Neural cell (in vitro differentiated cells): ENCODE measurements around the gene MACIR. TPM values are rescaled to one million over a fixed set of nuclear protein-coding genes. Genes with fewer than 3 reads are reported as not detected.

Experiments
- H2AFZ ChIP-seq: fragments of 200-600, 300-800 bp; sonication (generic), shearing (Covaris generic); 2 replicates; pipeline ENCODE4 v1.6.0; 2014; ENCODE audit warnings: low read depth, mild to moderate bottlenecking, antibody characterized with exemption, low read length, moderate library complexity
- H3F3A ChIP-seq: fragments of 200-600 bp; shearing (Covaris generic); 2 replicates; pipeline ENCODE4 v1.6.1; 2016; ENCODE audit warnings: mild to moderate bottlenecking, moderate library complexity, mixed read lengths, antibody characterized with exemption, low read length; ENCODE audit not compliant: insufficient read depth, poor library complexity, severe bottlenecking
- H3K27ac ChIP-seq: fragments of 200-600, 300-800 bp; sonication (generic), shearing (Covaris generic); 2 replicates; pipeline ENCODE4 v1.5.1; 2014; ENCODE audit warnings: mild to moderate bottlenecking, low read length, moderate library complexity
- H3K27me3 ChIP-seq: fragments of 300-800, 200-600 bp; sonication (generic), shearing (Covaris generic); 2 replicates; pipeline ENCODE4 v1.6.0; 2014; ENCODE audit warnings: mild to moderate bottlenecking, low read depth, low read length, moderate library complexity; ENCODE audit not compliant: insufficient read depth
- H3K36me3 ChIP-seq: fragments of 300-800, 200-600 bp; sonication (generic), shearing (Covaris generic); 2 replicates; pipeline ENCODE4 v1.5.1; 2014; ENCODE audit warnings: mild to moderate bottlenecking, antibody characterized with exemption, low read length, moderate library complexity; ENCODE audit not compliant: insufficient read depth
- H3K4me2 ChIP-seq: fragments of 300-800, 200-600 bp; sonication (generic), shearing (Covaris generic); 2 replicates; pipeline ENCODE4 v1.6.0; 2014; ENCODE audit warnings: mild to moderate bottlenecking, low read length
- H3K4me3 ChIP-seq: fragments of 300-800, 200-600 bp; sonication (generic), shearing (Covaris generic); 2 replicates; pipeline ENCODE4 v1.5.1; 2014; ENCODE audit warnings: mild to moderate bottlenecking, low read length, moderate library complexity
- H3K79me2 ChIP-seq: fragments of 200-600 bp; shearing (Covaris generic); replicated peaks from 2 replicates; pipeline ENCODE4 v1.6.0; 2014; ENCODE audit warnings: mild to moderate bottlenecking, low read length, moderate library complexity; ENCODE audit not compliant: insufficient read depth
- H3K9ac ChIP-seq: fragments of 300-800, 200-600 bp; sonication (generic), shearing (Covaris generic); 2 replicates; pipeline ENCODE4 v1.6.1; 2016; ENCODE audit warnings: mild to moderate bottlenecking, low read length, mixed read lengths
- H3K9me2 ChIP-seq: fragments of 200-600 bp; shearing (Covaris generic); 2 replicates; pipeline ENCODE4 v1.6.1; 2016; ENCODE audit warnings: mild to moderate bottlenecking, low read length, mixed read lengths; ENCODE audit not compliant: insufficient read depth
- H3K9me3 ChIP-seq: fragments of 200-600, 300-800 bp; sonication (generic), shearing (Covaris generic); 2 replicates; pipeline ENCODE4 v1.6.1; 2016; ENCODE audit warnings: mild to moderate bottlenecking, mixed run types, low read length, moderate library complexity, mixed read lengths
- H4K20me1 ChIP-seq: fragments of 200-600 bp; shearing (Covaris generic); 2 replicates; pipeline ENCODE4 v1.6.1; 2016; ENCODE audit warnings: mild to moderate bottlenecking, mixed run types; ENCODE audit not compliant: insufficient read depth
- EP300 ChIP-seq: fragments of 450-650 bp; conservative IDR thresholded peaks from 2 replicates; pipeline ENCODE4 v1.6.1; 2014; ENCODE audit warnings: antibody characterized with exemption, mild to moderate bottlenecking, moderate library complexity; ENCODE audit not compliant: poor library complexity, severe bottlenecking
- EZH2 ChIP-seq: fragments of 200-600, 300-800 bp; shearing (Covaris generic), sonication (generic); IDR thresholded peaks from 2 replicates; pipeline ENCODE4 v1.6.1; 2014; ENCODE audit warnings: antibody characterized with exemption, low read length, borderline replicate concordance, mild to moderate bottlenecking; ENCODE audit not compliant: insufficient read depth, poor library complexity, severe bottlenecking
- MXI1 ChIP-seq: fragments of 450-650 bp; conservative IDR thresholded peaks from 2 replicates; pipeline ENCODE4 v1.6.1; 2014; ENCODE audit warnings: antibody characterized with exemption, mild to moderate bottlenecking; ENCODE audit not compliant: poor library complexity, severe bottlenecking
- POLR2AphosphoS5 ChIP-seq: IDR thresholded peaks from 2 replicates; pipeline ENCODE4 v1.6.1; 2012
- RAD21 ChIP-seq: fragments of 450-650 bp; conservative IDR thresholded peaks from 2 replicates; pipeline ENCODE4 v1.6.1; 2014; ENCODE audit warnings: antibody characterized with exemption, mild to moderate bottlenecking, moderate library complexity
- SMC3 ChIP-seq: fragments of 450-650 bp; conservative IDR thresholded peaks from 2 replicates; pipeline ENCODE4 v1.6.1; 2014; ENCODE audit warnings: antibody characterized with exemption, mild to moderate bottlenecking, moderate library complexity; ENCODE audit not compliant: poor library complexity
- TAF1 ChIP-seq: IDR thresholded peaks from 2 replicates; pipeline ENCODE4 v1.6.1; 2012; ENCODE audit warnings: low read depth
- polyA plus RNA-seq: library from polyadenylated mRNA; depleted of rRNA; stranded (reverse); fragments of >200 nt; gene quantifications from 2 replicates; pipeline ENCODE4 v1.2.3, GENCODE V29; 2014
- TF ChIP-seq, protein P1 (sequence below): fragments of 450-650 bp; IDR thresholded peaks from 2 replicates; pipeline ENCODE4 v1.5.1; 2014; ENCODE audit warnings: antibody characterized with exemption, mild to moderate bottlenecking, moderate library complexity; ENCODE audit not compliant: poor library complexity, severe bottlenecking
- TF ChIP-seq, protein P2 (sequence below): IDR thresholded peaks from 2 replicates; pipeline ENCODE4 v1.6.1; 2012; ENCODE audit warnings: borderline replicate concordance

MACIR gene
- polyA plus RNA-seq, 1 donor from 2014 or later: 34.8 TPM

DNA sequence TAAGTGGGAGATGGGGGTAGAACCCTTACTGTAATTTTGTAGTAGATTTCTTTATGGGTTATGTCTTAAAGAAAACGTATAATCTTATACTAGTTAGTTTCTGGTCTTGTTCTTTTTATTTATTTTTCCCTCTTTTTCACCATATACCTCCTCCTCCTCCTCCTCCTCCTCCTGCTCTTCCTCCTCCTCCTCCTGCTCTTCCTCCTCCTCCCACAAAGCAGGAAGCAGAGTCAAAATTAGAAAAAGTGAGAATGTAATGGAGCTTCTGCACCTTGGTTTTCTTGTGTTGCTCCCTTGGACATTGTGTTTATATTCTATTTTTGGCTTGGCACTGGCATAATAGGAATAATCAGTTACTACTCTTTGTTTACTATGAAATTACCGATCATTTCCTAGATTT lies 4.5 kb downstream of the MACIR start:
- no peaks in the 10 kb centered on the region for H3K27me3 ChIP-seq
- no peak overlapping the region for H2AFZ ChIP-seq
- no peaks in the 10 kb centered on the region for H3K9me2 ChIP-seq
- no peak overlapping the region for H3K9ac ChIP-seq
- H3F3A ChIP-seq: no peaks in the 10 kb centered on the region
- H3K36me3 ChIP-seq: no peaks in the 10 kb centered on the region
- H4K20me1 ChIP-seq: no peaks in the 10 kb centered on the region
- no peak overlapping the region for H3K4me2 ChIP-seq
- H3K27ac ChIP-seq: no peak overlapping the region
- TF ChIP-seq TAF1 (no peak), POLR2AphosphoS5 (no peak), RAD21 (no peak), SMC3 (no peak), EP300 (no peak), EZH2 (no peak), MXI1 (no peak)
- TF ChIP-seq, protein P1, sequence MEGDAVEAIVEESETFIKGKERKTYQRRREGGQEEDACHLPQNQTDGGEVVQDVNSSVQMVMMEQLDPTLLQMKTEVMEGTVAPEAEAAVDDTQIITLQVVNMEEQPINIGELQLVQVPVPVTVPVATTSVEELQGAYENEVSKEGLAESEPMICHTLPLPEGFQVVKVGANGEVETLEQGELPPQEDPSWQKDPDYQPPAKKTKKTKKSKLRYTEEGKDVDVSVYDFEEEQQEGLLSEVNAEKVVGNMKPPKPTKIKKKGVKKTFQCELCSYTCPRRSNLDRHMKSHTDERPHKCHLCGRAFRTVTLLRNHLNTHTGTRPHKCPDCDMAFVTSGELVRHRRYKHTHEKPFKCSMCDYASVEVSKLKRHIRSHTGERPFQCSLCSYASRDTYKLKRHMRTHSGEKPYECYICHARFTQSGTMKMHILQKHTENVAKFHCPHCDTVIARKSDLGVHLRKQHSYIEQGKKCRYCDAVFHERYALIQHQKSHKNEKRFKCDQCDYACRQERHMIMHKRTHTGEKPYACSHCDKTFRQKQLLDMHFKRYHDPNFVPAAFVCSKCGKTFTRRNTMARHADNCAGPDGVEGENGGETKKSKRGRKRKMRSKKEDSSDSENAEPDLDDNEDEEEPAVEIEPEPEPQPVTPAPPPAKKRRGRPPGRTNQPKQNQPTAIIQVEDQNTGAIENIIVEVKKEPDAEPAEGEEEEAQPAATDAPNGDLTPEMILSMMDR: no peak
- TF ChIP-seq, protein P2, sequence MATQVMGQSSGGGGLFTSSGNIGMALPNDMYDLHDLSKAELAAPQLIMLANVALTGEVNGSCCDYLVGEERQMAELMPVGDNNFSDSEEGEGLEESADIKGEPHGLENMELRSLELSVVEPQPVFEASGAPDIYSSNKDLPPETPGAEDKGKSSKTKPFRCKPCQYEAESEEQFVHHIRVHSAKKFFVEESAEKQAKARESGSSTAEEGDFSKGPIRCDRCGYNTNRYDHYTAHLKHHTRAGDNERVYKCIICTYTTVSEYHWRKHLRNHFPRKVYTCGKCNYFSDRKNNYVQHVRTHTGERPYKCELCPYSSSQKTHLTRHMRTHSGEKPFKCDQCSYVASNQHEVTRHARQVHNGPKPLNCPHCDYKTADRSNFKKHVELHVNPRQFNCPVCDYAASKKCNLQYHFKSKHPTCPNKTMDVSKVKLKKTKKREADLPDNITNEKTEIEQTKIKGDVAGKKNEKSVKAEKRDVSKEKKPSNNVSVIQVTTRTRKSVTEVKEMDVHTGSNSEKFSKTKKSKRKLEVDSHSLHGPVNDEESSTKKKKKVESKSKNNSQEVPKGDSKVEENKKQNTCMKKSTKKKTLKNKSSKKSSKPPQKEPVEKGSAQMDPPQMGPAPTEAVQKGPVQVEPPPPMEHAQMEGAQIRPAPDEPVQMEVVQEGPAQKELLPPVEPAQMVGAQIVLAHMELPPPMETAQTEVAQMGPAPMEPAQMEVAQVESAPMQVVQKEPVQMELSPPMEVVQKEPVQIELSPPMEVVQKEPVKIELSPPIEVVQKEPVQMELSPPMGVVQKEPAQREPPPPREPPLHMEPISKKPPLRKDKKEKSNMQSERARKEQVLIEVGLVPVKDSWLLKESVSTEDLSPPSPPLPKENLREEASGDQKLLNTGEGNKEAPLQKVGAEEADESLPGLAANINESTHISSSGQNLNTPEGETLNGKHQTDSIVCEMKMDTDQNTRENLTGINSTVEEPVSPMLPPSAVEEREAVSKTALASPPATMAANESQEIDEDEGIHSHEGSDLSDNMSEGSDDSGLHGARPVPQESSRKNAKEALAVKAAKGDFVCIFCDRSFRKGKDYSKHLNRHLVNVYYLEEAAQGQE: no peak
- H3K79me2 ChIP-seq: peaks cover 81% of the 10 kb centered on the region
- H3K4me3 ChIP-seq: no peak overlapping the region
- H3K9me3 ChIP-seq: no peaks in the 10 kb centered on the region

DNA sequence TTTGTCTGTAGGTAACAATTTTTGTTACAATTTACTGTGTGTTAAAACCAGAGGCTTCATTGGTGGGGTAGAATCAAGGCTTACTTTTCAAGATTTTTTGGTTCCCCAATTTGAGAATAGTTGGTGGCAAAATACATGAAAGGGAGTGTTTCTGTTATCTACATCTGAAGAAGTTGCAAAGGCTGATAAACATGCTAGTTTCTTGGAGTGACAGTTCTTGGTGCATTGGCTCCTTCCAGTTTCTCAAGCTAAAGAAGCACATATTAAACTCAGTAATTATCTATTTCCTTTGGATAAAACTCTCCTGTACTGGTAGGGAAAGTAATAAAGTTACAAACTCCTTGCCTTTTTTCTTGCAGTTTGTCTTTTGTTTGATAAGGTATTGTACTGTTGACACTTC lies 5.9 kb downstream of the MACIR start:
- no peak overlapping the region for H2AFZ ChIP-seq
- H3K9me2 ChIP-seq: no peaks in the 10 kb centered on the region
- TF ChIP-seq TAF1 (no peak), POLR2AphosphoS5 (no peak), EP300 (no peak), RAD21 (no peak), EZH2 (no peak), SMC3 (no peak), MXI1 (no peak)
- TF ChIP-seq, protein P1: no peak
- TF ChIP-seq, protein P2: no peak
- no peak overlapping the region for H3K4me3 ChIP-seq
- no peaks in the 10 kb centered on the region for H3K27me3 ChIP-seq
- no peak overlapping the region for H3K9ac ChIP-seq
- peaks cover 94% of the 10 kb centered on the region for H3K79me2 ChIP-seq
- H3F3A ChIP-seq: no peaks in the 10 kb centered on the region
- no peaks in the 10 kb centered on the region for H3K9me3 ChIP-seq
- no peaks in the 10 kb centered on the region for H3K36me3 ChIP-seq
- no peak overlapping the region for H3K4me2 ChIP-seq
- no peak overlapping the region for H3K27ac ChIP-seq
- no peaks in the 10 kb centered on the region for H4K20me1 ChIP-seq
